ENCODE data around the gene PRR36.

GRCh38 chr19:7911508-7912143 is 37.4 kb upstream of the PRR36 start:
- TF ChIP-seq, protein P1, sequence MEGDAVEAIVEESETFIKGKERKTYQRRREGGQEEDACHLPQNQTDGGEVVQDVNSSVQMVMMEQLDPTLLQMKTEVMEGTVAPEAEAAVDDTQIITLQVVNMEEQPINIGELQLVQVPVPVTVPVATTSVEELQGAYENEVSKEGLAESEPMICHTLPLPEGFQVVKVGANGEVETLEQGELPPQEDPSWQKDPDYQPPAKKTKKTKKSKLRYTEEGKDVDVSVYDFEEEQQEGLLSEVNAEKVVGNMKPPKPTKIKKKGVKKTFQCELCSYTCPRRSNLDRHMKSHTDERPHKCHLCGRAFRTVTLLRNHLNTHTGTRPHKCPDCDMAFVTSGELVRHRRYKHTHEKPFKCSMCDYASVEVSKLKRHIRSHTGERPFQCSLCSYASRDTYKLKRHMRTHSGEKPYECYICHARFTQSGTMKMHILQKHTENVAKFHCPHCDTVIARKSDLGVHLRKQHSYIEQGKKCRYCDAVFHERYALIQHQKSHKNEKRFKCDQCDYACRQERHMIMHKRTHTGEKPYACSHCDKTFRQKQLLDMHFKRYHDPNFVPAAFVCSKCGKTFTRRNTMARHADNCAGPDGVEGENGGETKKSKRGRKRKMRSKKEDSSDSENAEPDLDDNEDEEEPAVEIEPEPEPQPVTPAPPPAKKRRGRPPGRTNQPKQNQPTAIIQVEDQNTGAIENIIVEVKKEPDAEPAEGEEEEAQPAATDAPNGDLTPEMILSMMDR (IDR thresholded peaks at IDR 0.05): no peak
- no peak for TF ChIP-seq POLR2A (IDR thresholded peaks at IDR 0.05)

All from uterus (tissue), 2 donors.